ENCODE data around the gene DLG4.

GRCh38 chr17:7240375-7240774 is 20.7 kb upstream of the DLG4 start:
- TF ChIP-seq, protein P1, sequence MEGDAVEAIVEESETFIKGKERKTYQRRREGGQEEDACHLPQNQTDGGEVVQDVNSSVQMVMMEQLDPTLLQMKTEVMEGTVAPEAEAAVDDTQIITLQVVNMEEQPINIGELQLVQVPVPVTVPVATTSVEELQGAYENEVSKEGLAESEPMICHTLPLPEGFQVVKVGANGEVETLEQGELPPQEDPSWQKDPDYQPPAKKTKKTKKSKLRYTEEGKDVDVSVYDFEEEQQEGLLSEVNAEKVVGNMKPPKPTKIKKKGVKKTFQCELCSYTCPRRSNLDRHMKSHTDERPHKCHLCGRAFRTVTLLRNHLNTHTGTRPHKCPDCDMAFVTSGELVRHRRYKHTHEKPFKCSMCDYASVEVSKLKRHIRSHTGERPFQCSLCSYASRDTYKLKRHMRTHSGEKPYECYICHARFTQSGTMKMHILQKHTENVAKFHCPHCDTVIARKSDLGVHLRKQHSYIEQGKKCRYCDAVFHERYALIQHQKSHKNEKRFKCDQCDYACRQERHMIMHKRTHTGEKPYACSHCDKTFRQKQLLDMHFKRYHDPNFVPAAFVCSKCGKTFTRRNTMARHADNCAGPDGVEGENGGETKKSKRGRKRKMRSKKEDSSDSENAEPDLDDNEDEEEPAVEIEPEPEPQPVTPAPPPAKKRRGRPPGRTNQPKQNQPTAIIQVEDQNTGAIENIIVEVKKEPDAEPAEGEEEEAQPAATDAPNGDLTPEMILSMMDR (IDR thresholded peaks at IDR 0.05; ENCODE audit: low read depth, low read length, poor library complexity, severe bottlenecking): no peak
- no peak for TF ChIP-seq EZH2phosphoT487 (IDR thresholded peaks at IDR 0.05; ENCODE audit: borderline replicate concordance, low read length)

All from DOHH2 (cell line).